Vagina (tissue), 2 donors: ENCODE results near the gene GNAT1.

ENCODE experiments used
- CTCF ChIP-seq, 3 experiments: fragments of 450-650 bp in 2 of 3; fragments of 200-600 bp in 1 of 3; sonication (generic) in 1 of 3; IDR thresholded peaks; one replicate each; pipeline ENCODE4 v1.5.1; 2017 to 2019; ENCODE audit warnings: antibody characterized with exemption in 3 of 3, mild to moderate bottlenecking in 2 of 3, moderate library complexity in 2 of 3
- POLR2A ChIP-seq, 2 donors: fragments of 450-650 bp; IDR thresholded peaks; one replicate each; pipeline ENCODE4 v1.6.1; 2017; ENCODE audit warnings: antibody characterized with exemption in 2 of 2, mild to moderate bottlenecking in 2 of 2, moderate library complexity in 2 of 2
- POLR2AphosphoS5 ChIP-seq, 2 donors: sonication (generic); formaldehyde crosslinking; IDR thresholded peaks; one replicate each; pipeline ENCODE4 v1.9.0; 2017; ENCODE audit warnings: antibody characterized with exemption in 2 of 2, mild to moderate bottlenecking in 2 of 2, low read depth in 1 of 2; ENCODE audit not compliant: insufficient read depth in 1 of 2

GRCh38 chr3:50220109-50220508 is 28.7 kb downstream of the GNAT1 start:
- TF ChIP-seq POLR2A (IDR thresholded peaks at IDR 0.05) (no peak), CTCF (IDR thresholded peaks at IDR 0.05) (no peak), POLR2AphosphoS5 (IDR thresholded peaks at IDR 0.05; ENCODE audit: insufficient read depth in 1 of 2, low read depth in 1 of 2) (no peak)
